Measurements from ENCODE around the gene ERAP2.
"Not testable (repeated sequence)": the region's sequence is repeated elsewhere in the genome, so short reads cannot be mapped to it uniquely, and the experiment has no call there.

The ERAP2 gene

GRCh38 chr5:96876292-96876850, at the start of gene ERAP2:
ERAP2 (plus strand) TSS chr5:96876500; CDS start chr5:96879686, 3,186 bp downstream.
- no peak for DNase-seq (ENCODE audit: low read depth in 2 of 2)

DNA sequence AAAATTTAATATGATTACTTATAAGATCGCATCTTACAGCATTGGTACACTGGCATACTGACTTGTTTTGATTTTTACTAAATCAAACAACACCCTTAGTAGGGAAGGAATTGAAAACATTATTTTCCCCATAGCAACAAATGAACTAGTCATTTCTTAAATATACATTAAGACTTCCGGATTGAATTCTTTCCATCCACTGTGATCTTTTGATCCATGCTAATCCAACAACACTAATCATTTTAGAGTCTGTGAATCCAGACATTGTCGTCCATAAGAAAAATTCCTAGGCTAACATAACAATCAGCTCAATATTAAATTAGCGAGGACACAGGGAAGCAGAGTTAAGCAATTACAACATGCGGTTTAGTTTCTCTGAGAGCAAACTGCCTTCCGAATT, 47.0 kb upstream of the ERAP2 start:
- no peak for DNase-seq (ENCODE audit: low read depth in 2 of 2)

DNA sequence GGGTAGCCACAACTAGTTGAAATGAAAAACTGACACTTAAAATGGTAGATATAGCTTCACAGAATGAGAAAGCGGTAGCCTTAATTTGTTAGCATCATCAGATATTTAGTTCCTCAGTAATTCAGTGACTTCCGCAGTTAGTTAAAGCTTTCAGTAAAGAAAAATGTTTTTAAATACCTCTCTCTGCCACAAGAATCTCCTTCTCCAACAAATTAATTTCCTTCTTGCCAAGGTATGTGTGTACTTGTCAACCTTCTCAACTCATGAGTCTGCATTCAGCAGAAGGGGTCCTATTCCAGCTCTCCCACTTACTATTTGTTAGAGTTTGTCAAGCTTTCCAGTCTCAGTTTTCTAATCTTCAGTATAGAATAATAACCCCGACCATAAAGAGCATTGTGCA, 42.3 kb upstream of the ERAP2 start:
- no peak for DNase-seq (ENCODE audit: low read depth in 2 of 2)

DNA sequence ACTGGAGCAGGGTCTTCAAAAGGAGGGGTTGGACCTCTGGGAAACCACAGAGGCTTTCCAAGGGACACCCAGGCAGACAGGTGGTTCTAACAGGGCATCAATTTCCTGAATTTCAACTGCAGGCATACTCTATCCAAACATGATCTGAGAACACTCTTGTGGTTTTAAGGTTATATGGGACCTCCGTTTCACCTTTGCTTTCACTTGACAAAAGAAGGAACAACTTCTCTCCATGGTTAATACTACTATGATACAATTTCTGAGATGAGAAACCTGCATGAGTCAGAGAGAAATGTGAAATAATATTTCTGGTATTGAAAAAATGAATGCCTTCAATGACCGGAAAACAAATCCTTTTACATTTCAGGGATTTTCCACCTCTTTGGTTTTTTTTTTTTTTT, 40.5 kb upstream of the ERAP2 start:
- no peak for DNase-seq (ENCODE audit: low read depth in 2 of 2)

DNA sequence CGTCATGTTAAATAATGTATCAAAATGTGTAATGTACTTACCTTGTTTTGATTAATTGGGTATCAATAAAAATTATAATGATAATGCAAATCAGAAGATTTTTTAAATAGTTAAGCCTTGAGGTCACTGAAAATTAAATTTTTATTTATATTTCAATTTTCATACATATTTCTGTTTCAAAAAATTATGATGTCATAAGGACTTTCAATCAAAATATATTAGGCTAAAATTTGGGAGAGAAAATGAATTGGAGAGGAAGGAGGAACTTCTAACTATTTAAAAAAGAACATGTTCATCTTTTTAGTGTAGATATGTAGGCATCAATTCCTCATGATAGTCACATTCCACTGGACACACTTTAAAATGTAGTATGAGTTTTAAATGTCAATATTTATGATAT, 39.5 kb upstream of the ERAP2 start:
- no peak for DNase-seq (ENCODE audit: low read depth in 2 of 2)

- no peak for DNase-seq (ENCODE audit: low read depth in 2 of 2)
These were observed 39.0 kb upstream of the ERAP2 start for GRCh38 chr5:96837303-96837702.

GRCh38 chr5:96838201-96839070, 37.9 kb upstream of the ERAP2 start:
- no peak for DNase-seq (ENCODE audit: low read depth in 2 of 2)

GRCh38 chr5:96839071-96839592, 37.2 kb upstream of the ERAP2 start:
- no peak for DNase-seq (ENCODE audit: low read depth in 2 of 2)

GRCh38 chr5:96841931-96842330, 34.4 kb upstream of the ERAP2 start:
- not testable (repeated sequence) for DNase-seq (ENCODE audit: low read depth in 2 of 2)

DNA sequence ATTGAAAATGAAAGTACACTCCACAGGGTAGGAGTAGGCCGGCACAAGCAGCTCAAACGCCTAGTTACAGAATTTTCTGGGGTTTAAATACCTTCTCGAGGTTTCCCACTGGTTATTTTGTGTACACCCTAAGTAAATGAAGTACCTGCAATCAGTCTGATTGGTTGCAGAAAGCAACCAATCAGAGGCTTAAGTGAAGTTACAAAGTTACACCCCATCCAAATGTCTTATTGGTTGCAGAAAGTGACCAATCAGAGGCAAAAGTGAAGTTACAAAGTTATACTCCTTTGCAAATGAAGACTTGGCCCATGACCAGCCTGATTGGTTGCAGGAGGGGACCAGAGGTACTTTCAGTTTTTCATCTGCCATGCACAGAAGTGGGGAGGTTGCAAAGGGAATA, 33.2 kb upstream of the ERAP2 start:
- no peak for DNase-seq (ENCODE audit: low read depth in 2 of 2)

DNA sequence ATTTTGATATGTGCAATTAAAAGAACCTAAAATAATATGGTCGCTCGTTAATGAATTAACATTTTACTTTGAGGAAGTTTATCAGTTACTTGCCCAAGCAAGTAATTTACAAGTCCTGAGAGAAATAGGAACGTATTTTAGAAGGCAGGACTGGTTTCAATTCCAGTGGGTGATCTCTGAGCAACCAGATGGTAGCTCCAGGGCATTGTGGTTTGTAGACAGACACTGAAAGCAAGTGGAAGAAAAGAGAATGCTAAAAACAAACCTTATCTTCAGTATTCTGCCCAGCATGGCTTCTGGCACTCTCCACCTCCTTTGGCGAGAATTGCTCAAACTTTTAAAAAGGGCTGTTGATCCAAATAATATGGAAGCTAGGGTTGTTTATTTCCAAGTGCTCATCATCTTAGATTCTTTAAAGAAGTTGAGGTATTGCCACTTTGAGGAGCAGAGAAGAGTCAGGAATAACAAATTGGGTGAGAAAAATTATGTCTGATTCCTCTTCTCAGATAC, 31.8 kb upstream of the ERAP2 start:
- no peak for DNase-seq (ENCODE audit: low read depth in 2 of 2)

GRCh38 chr5:96851312-96852062, 24.8 kb upstream of the ERAP2 start:
- no peak for DNase-seq (ENCODE audit: low read depth in 2 of 2)

DNA sequence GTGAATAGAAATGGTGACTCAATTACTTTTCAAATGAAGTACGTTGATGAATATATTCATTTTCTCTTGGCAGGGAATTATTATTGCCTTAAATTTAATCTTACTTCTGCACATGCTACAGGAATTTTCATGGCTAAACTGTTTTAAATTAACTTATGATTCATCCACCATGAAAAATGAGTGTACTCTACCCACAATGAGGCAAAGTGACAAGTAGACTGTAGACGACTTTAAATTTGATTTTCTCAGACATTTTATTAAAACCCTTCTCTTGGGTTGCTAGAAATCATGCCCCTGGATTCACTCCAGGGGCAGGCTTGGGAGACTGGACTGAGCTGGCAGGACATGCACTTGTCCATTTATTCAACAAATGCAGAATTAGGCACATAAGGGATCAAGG, 23.5 kb upstream of the ERAP2 start:
- no peak for DNase-seq (ENCODE audit: low read depth in 2 of 2)

- DNase-seq (ENCODE audit: low read depth in 2 of 2), result no peak
These were observed 22.2 kb upstream of the ERAP2 start for GRCh38 chr5:96854067-96854466.

GRCh38 chr5:96855031-96855872, 21.0 kb upstream of the ERAP2 start:
- DNase-seq (ENCODE audit: low read depth in 2 of 2), result no peak

- no peak for DNase-seq (ENCODE audit: low read depth in 2 of 2)
These were observed 19.9 kb upstream of the ERAP2 start for GRCh38 chr5:96856371-96856770.

- no peak for DNase-seq (ENCODE audit: low read depth in 2 of 2)
These were observed 18.8 kb upstream of the ERAP2 start for GRCh38 chr5:96857454-96857853.

DNA sequence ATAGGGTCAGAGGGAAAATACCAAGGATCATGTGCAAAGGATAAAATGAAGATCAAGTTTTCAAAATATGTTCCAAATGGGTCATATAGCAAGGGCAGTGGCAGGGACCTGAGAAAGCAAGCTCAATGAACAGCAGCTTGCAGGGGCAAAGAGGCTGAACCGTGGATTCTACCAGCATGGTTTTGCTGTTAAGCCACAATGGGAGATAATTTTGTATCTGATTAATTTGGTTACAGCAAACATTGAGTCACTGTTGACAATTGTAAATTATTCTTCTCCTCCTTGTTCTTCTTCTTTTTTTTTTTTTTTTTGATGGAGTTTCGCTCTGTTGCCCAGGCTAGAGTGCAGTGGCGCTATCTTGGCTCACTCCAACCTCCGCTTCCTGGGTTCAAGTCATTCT, 18.4 kb upstream of the ERAP2 start:
- no peak for DNase-seq (ENCODE audit: low read depth in 2 of 2)

DNA sequence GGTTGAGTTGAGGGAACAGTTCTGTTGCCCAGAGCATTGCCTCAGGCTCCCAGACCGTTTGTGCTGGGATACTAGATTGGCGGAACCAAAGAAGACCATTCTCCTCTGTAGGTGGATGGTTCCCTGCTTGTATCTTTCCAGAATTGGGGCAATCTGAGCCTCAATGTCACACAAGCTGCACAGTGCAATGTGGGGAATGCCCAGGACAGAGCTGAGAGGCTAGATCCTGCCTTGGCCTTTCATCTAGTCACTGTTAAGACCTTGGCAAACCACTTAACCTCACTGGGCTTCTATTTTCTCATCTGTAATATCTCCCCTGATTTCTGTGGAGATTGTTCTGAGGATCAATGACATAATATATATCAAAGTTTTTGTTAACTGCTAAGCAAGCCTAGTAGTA, 16.9 kb upstream of the ERAP2 start:
- DNase-seq (ENCODE audit: low read depth in 2 of 2), result no peak

DNA sequence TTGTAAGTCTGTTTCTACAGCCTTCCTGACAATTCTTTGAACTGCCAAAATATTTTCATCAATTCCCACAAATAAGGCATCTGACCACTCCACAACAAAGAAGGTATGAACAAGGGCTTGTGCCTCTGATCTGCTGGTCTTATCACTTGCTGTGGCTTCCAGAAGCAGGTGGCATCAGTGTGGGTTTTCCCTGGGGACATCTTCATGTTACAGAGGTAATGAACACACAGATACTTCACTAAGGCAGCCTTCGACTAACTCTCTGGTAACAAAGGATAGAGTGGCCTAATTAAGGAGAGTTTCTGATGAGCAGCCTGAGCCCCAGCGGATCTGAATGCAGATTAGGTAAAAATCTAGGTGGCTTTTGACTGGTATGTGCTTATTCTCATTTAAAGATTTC, 15.2 kb upstream of the ERAP2 start:
- DNase-seq (ENCODE audit: low read depth in 2 of 2), result no peak

GRCh38 chr5:96863114-96863513, 13.2 kb upstream of the ERAP2 start:
- DNase-seq (ENCODE audit: low read depth in 2 of 2), result no peak

All from stimulated activated CD8-positive, alpha-beta memory T cell treated with anti-CD3 and anti-CD28 coated beads, Interleukin-2, amount 100 ng/mL, for 48 hours (primary cell).